NB4 (cell line): ENCODE data around the gene LACRT.

Source experiments
- DNase-seq: peaks from one replicate; pipeline ENCODE4 v3.0.0; 2010; ENCODE audit warnings: low read depth
- H3K4me3 ChIP-seq: one replicate; pipeline ENCODE4 v1.5.1; 2011; ENCODE audit warnings: mild to moderate bottlenecking, low read depth, low read length, moderate library complexity
- CTCF ChIP-seq: IDR thresholded peaks from one replicate; pipeline ENCODE4 v1.5.1; 2012; ENCODE audit warnings: low read depth, low read length
- MAX ChIP-seq: IDR thresholded peaks from 2 replicates; pipeline ENCODE4 v1.6.1; 2011; ENCODE audit warnings: low read depth, low read length
- MYC ChIP-seq: IDR thresholded peaks from 2 replicates; pipeline ENCODE4 v1.6.1; 2011; ENCODE audit warnings: low read depth, low read length
- POLR2A ChIP-seq: IDR thresholded peaks from 2 replicates; pipeline ENCODE4 v1.6.1; 2011; ENCODE audit warnings: mild to moderate bottlenecking; ENCODE audit not compliant: insufficient read length; ENCODE audit errors: extremely low read depth

LACRT gene

GRCh38 chr12:54629925-54630324 is 4.8 kb downstream of the LACRT start:
- no peak for DNase-seq
- no peak for TF ChIP-seq CTCF
- TF ChIP-seq MYC: no peak
- TF ChIP-seq MAX: no peak
- no peak for TF ChIP-seq POLR2A
- no peak overlapping the region for H3K4me3 ChIP-seq

- no peak for DNase-seq
- TF ChIP-seq MAX: no peak
- no peak for TF ChIP-seq POLR2A
- no peak for TF ChIP-seq MYC
- TF ChIP-seq CTCF: no peak
- no peak overlapping the region for H3K4me3 ChIP-seq
Measured at GRCh38 chr12:54628186-54628846, 6.4 kb downstream of the LACRT start.

- no peak for DNase-seq
- no peak for TF ChIP-seq POLR2A
- TF ChIP-seq CTCF: no peak
- TF ChIP-seq MYC: no peak
- TF ChIP-seq MAX: no peak
- no peak overlapping the region for H3K4me3 ChIP-seq
Measured at GRCh38 chr12:54627304-54627703, 7.4 kb downstream of the LACRT start.

GRCh38 chr12:54625598-54625997 is 9.1 kb downstream of the LACRT start:
- no peak for DNase-seq
- TF ChIP-seq MAX (no peak), MYC (no peak), CTCF (no peak), POLR2A (no peak)
- no peak overlapping the region for H3K4me3 ChIP-seq

GRCh38 chr12:54624315-54625279 is 10.1 kb downstream of the LACRT start:
- TF ChIP-seq MYC (no peak), MAX (no peak), POLR2A (no peak)
- no peak for DNase-seq
- H3K4me3 ChIP-seq: no peak overlapping the region
